Psoas muscle (tissue), 8 donors: ENCODE results near the gene UIMC1. TPM values are rescaled to one million over a fixed set of nuclear protein-coding genes. Genes with fewer than 3 reads are reported as not detected.

Source experiments
- ATAC-seq, 4 donors: fragments of 200-7000 bp; cut with Tn5 transposase; one replicate each; pipeline ENCODE4 v1.9.1; 2020; ENCODE audit warnings: moderate library complexity in 3 of 4, mild to moderate bottlenecking in 2 of 4
- DNase-seq, 2 donors: peaks; one replicate each; pipeline ENCODE4 v3.0.0-alpha.2; 2020
- H3K27ac ChIP-seq: fragments of 200-600 bp; one replicate; pipeline ENCODE4 v1.8.0; 2022
- H3K27me3 ChIP-seq, 3 donors: fragments of 200-600 bp in 1 of 3; one replicate each; pipeline versions ENCODE4 v1.6.1 to v1.8.0; 2013 to 2022; ENCODE audit warnings: low read length in 2 of 3, mild to moderate bottlenecking in 2 of 3, moderate library complexity in 1 of 3; ENCODE audit not compliant: insufficient read depth in 3 of 3
- H3K36me3 ChIP-seq, 2 donors: fragments of 200-600 bp in 1 of 2; one replicate each; pipeline versions ENCODE4 v1.6.1 to v1.8.0; 2013 to 2022; ENCODE audit warnings: low read depth in 1 of 2, mild to moderate bottlenecking in 1 of 2, moderate library complexity in 1 of 2; ENCODE audit not compliant: insufficient read depth in 1 of 2
- H3K4me1 ChIP-seq: fragments of 200-600 bp; one replicate; pipeline ENCODE4 v1.8.0; 2022
- H3K4me3 ChIP-seq: fragments of 200-600 bp; one replicate; pipeline ENCODE4 v1.8.0; 2022; ENCODE audit warnings: mild to moderate bottlenecking
- H3K9me3 ChIP-seq: fragments of 200-600 bp; one replicate; pipeline ENCODE4 v1.8.0; 2022
- WGBS, 3 donors: extraction: QIAGEN DNeasy Blood & Tissue Kit; methylation state at CpG; one replicate each; pipeline versions ENCODE4 v1.1.6 to v1.1.7; 2013; 5-methylcytosine and 5-hydroxymethylcytosine counted together
- intact Hi-C, 2 donors: fragments of 100-400 bp; cut with DNase I; formaldehyde crosslinking; loops; one replicate each; pipeline versions ENCODE4 v1.11.0 to v1.14.2; 2022
- polyA plus RNA-seq, 3 donors: library from polyadenylated mRNA; stranded (reverse); fragments of 200-250 nt; gene quantifications; one replicate each; pipeline ENCODE4 v1.2.3, GENCODE V29; 2013
- total RNA-seq, 4 donors: library from RNA; stranded (reverse); fragmentation: NEBNext Ultra II Directional in 2 of 4; extraction: Animal tissue kit (Norgen Biotek cat#: 25700) in 2 of 4; gene quantifications; one replicate each; pipeline versions ENCODE4 v1.2.1 to v1.2.4, GENCODE V29; 2021 to 2023
- TF ChIP-seq, protein P1 (sequence below): fragments of 200-600 bp; IDR thresholded peaks from one replicate; pipeline ENCODE4 v1.8.0; 2022; ENCODE audit warnings: antibody characterized with exemption
- donor health status: healthy with polysubstance abuse.
- donor health status: DM: no; HTN: no; CAD: no; lungs with moderate emphysema.
- donor health status: Bipolar disorder and iron deficiency.
- donor health status: healthy.
- donor health status: DM: yes; HTN: yes; CAD: no.
- donor health status: DM: no; HTN: no; CAD: no.
- donor health status: DM: no; HTN: no; CAD: no.
- donor health status: DM: yes; HTN: yes; CAD: no.

The UIMC1 gene
- total and polyA plus RNA-seq, 7 donors: 12.7 to 40.0 (median 26.1) TPM

DNA sequence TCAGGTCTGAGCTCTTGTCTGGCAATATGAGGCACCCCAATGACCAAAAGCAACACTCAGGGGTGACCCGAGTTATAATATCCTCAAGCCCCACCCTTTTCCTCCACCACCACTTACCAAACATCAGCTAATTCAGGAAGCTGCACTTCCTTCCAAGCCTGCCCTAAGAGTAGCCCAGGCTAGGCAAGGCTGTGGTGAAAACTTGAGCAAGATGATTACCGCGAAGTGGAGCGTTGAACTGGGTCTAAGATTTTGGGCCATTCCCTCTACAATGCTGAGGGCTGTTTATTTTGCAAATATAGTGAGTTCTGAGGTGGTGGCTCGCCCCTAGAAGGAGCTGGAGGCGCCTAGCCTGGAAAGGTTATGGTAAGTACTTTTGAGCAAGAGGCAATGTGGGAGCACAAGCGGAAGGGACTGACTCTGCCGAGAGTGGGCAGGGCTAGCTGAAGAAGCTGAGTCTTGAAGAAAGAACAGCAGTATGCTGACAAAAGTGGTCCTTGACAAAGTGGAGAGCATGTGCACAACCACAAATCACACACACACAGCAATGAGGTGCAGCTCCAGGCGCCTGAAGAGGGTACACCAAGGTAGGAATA, 107.2 kb downstream of the UIMC1 start, which contains the start of gene HK3:
HK3 (minus strand) TSS at position 51 of the 596 bp plus-strand sequence. CDS start 3,187 bp downstream, outside the sequence.
- ATAC-seq (peak in 3 of 4 donors; percentile 24 to 44 (median 30)), DNase-seq (no peak)
- peaks cover 4 to 24% of the 10 kb centered on the region in 2 donors for H3K36me3 ChIP-seq
- no peak within 1 kb of the TSS for H3K27ac ChIP-seq
- H3K4me3 ChIP-seq: peak within 1 kb of the TSS; percentile 25
- H3K9me3 ChIP-seq: no peaks in the 10 kb centered on the region
- TF ChIP-seq, protein P1, sequence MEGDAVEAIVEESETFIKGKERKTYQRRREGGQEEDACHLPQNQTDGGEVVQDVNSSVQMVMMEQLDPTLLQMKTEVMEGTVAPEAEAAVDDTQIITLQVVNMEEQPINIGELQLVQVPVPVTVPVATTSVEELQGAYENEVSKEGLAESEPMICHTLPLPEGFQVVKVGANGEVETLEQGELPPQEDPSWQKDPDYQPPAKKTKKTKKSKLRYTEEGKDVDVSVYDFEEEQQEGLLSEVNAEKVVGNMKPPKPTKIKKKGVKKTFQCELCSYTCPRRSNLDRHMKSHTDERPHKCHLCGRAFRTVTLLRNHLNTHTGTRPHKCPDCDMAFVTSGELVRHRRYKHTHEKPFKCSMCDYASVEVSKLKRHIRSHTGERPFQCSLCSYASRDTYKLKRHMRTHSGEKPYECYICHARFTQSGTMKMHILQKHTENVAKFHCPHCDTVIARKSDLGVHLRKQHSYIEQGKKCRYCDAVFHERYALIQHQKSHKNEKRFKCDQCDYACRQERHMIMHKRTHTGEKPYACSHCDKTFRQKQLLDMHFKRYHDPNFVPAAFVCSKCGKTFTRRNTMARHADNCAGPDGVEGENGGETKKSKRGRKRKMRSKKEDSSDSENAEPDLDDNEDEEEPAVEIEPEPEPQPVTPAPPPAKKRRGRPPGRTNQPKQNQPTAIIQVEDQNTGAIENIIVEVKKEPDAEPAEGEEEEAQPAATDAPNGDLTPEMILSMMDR: no peak
- H3K4me1 ChIP-seq: peaks cover 3% of the 10 kb centered on the region
- intact Hi-C loops: no loop called here
- no peaks in the 10 kb centered on the region for H3K27me3 ChIP-seq
- 68 to 79% (median 72%) methylated on average over 9 of the region's 9 CpGs for WGBS, 3 donors

DNA sequence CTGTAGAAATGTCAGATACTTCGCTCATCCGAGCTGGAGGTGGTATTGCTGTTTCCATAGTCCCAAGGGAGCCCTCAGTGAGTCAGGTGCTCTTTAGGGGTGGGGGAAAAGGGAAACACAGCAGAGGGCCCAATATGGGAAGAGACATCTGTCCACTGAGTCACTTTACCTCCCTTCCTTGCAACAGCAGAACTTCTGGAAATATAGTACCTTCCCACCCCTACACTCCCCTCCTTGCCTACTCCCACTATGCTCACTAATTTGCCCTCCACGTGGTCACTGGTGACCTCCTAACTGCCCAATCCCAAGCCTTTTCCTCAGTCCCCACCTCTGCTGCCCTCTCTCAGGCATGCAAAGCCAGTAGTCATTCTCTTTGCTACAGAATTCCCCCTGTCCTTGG, 109.3 kb downstream of the UIMC1 start:
- ATAC-seq (no peak), DNase-seq (no peak)
- TF ChIP-seq, protein P1: no peak
- Histone ChIP-seq H3K27ac (no peak overlapping the region), H3K36me3 (peaks cover 0 to 2% of the 10 kb centered on the region in 2 donors), H3K4me1 (peaks cover 3% of the 10 kb centered on the region), H3K4me3 (no peak overlapping the region), H3K9me3 (no peaks in the 10 kb centered on the region), H3K27me3 (no peaks in the 10 kb centered on the region)
- 45 to 54% (median 53%) methylated on average over 3 of the region's 3 CpGs for WGBS, 3 donors
- intact Hi-C loops: no loop called here

DNA sequence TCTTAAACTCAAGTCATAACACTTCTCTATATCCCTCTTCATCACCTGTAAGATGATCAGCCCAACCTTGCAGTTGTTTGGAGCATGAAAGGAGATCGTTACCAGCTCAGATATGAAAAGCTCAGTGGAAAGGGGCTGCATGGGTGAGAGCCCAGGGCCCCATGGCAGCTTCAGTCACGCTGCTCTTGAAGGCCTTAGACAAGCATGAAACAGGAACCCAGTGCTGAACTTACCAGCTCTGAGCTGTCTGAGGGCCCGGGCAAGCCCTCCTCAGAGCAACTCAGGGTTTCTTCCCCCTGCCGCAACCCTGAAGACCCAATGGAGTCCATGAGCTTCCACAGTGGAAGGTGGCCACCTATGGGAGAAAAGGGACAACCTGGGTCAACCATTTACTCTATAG, 110.7 kb downstream of the UIMC1 start:
- WGBS, 3 donors: 85 to 94% (median 90%) methylated on average over 4 of the region's 4 CpGs
- ATAC-seq (no peak), DNase-seq (no peak)
- H3K9me3 ChIP-seq: no peaks in the 10 kb centered on the region
- no peaks in the 10 kb centered on the region for H3K27me3 ChIP-seq
- intact Hi-C loops: no loop called here
- no peaks in the 10 kb centered on the region for H3K36me3 ChIP-seq
- no peak overlapping the region for H3K27ac ChIP-seq
- H3K4me3 ChIP-seq: no peak overlapping the region
- H3K4me1 ChIP-seq: peaks cover 3% of the 10 kb centered on the region
- TF ChIP-seq, protein P1: no peak

DNA sequence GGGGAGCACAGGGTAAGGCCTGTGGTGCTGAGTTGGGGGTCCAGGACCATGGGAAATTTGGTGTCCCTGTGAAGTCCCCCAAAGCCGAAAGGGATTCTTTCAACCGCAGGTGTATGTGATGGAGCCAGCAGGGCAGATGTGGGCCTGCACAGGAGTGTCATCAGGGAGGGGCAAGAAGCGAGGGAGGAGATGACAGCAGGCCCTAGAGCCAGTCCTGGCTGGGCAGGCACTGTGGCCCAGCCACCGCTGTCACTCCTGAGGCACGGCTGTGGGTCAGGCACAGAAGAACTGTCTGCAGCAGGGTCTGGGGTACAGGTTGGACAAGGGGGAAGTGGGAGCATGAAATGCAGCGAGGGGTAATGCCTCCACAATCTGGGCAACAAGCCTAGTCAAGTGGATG, 112.3 kb downstream of the UIMC1 start:
- Histone ChIP-seq H3K27ac (no peak overlapping the region), H3K27me3 (no peaks in the 10 kb centered on the region), H3K36me3 (no peaks in the 10 kb centered on the region), H3K4me1 (no peaks in the 10 kb centered on the region), H3K4me3 (no peak overlapping the region), H3K9me3 (no peaks in the 10 kb centered on the region)
- WGBS, 3 donors: 86 to 89% (median 88%) methylated on average over 6 of the region's 6 CpGs
- DNase-seq (no peak), ATAC-seq (no peak)
- intact Hi-C loops: no loop called here
- TF ChIP-seq, protein P1: no peak

DNA sequence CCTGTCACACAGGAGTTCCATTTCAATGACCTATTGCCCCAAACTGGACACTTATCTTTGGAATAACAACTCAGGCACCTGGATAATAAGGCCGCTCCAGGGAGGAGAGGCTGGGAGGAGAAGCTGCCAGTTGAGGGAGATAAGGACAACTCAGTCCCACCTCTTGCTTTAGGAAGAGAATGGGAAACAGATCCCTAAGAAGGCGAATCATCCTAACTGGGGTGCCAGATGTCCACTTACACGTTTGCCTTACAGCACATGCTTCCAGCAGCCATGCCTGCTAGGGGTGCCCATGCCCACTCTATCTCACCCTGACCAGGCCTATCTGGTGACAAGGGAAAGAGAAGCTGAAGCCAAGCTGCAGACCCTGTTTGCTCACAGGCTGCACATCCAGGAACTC, 113.9 kb downstream of the UIMC1 start:
- DNase-seq (no peak), ATAC-seq (no peak)
- no peaks in the 10 kb centered on the region for H3K27me3 ChIP-seq

More for the DNA sequence above, 113.9 kb downstream of the UIMC1 start:
- Histone ChIP-seq H3K36me3 (no peaks in the 10 kb centered on the region), H3K9me3 (no peaks in the 10 kb centered on the region), H3K27ac (no peak overlapping the region), H3K4me1 (no peaks in the 10 kb centered on the region), H3K4me3 (no peak overlapping the region)
- TF ChIP-seq, protein P1: no peak
- intact Hi-C loops: no loop called here
- WGBS, 3 donors: 71 to 79% (median 77%) methylated on average over 3 of the region's 3 CpGs
